Measurements from ENCODE around the gene ZNF345. TPM values are rescaled to one million over a fixed set of nuclear protein-coding genes. Genes with fewer than 3 reads are reported as not detected.

Gene ZNF345
- total RNA-seq, 1 donor from 2014 or later: 4.8 TPM

DNA sequence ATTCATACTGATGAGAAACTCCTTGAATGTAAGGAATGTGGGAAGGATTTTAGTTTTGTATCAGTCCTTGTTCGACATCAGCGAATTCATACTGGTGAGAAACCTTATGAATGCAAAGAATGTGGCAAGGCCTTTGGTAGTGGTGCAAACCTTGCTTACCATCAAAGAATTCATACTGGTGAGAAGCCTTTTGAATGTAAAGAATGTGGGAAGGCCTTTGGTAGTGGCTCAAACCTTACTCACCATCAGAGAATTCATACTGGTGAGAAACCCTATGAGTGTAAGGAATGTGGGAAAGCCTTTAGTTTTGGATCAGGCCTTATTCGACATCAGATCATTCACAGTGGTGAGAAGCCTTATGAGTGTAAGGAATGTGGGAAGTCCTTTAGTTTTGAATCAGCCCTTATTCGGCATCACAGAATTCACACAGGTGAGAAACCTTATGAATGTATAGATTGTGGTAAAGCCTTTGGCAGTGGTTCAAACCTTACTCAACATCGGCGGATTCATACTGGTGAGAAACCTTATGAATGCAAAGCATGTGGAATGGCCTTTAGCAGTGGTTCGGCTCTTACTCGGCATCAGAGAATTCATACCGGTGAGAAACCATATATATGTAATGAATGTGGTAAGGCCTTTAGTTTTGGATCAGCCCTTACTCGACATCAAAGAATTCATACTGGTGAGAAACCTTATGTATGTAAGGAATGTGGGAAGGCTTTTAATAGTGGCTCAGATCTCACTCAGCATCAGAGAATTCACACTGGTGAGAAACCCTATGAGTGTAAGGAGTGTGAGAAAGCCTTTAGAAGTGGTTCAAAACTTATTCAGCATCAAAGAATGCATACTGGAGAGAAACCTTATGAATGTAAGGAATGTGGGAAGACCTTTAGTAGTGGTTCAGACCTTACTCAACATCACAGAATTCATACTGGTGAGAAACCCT is 26.6 kb downstream of the ZNF345 start:
- no peaks in the 10 kb centered on the region for H3K79me2 ChIP-seq (ENCODE audit: insufficient read depth, low read length)
- peaks cover 62% of the 10 kb centered on the region for H3K36me3 Mint-ChIP-seq (ENCODE audit: low read depth, unreplicated experiment)
- no peak overlapping the region for H3K4me3 ChIP-seq (ENCODE audit: insufficient read depth, low read depth, low read length)
- H3K4me1 Mint-ChIP-seq (ENCODE audit: low read depth, unreplicated experiment): no peaks in the 10 kb centered on the region
- H3K27ac ChIP-seq (ENCODE audit: low read depth, low read length): no peak overlapping the region
- peaks cover 35% of the 10 kb centered on the region for H3K9me3 ChIP-seq (ENCODE audit: insufficient read depth, low read depth, low read length)
- H3K36me3 ChIP-seq (ENCODE audit: insufficient read depth, low read length): peaks cover 10% of the 10 kb centered on the region
- no peaks in the 10 kb centered on the region for H4K20me1 ChIP-seq (ENCODE audit: insufficient read depth, low read length)
- H3K9ac ChIP-seq (ENCODE audit: low read length): no peak overlapping the region
- no peak overlapping the region for H2AFZ ChIP-seq (ENCODE audit: low read depth, low read length)
- no peak for TF ChIP-seq EZH2 (IDR thresholded peaks at IDR 0.05; ENCODE audit: insufficient read depth, low read length)
- TF ChIP-seq, protein P1, sequence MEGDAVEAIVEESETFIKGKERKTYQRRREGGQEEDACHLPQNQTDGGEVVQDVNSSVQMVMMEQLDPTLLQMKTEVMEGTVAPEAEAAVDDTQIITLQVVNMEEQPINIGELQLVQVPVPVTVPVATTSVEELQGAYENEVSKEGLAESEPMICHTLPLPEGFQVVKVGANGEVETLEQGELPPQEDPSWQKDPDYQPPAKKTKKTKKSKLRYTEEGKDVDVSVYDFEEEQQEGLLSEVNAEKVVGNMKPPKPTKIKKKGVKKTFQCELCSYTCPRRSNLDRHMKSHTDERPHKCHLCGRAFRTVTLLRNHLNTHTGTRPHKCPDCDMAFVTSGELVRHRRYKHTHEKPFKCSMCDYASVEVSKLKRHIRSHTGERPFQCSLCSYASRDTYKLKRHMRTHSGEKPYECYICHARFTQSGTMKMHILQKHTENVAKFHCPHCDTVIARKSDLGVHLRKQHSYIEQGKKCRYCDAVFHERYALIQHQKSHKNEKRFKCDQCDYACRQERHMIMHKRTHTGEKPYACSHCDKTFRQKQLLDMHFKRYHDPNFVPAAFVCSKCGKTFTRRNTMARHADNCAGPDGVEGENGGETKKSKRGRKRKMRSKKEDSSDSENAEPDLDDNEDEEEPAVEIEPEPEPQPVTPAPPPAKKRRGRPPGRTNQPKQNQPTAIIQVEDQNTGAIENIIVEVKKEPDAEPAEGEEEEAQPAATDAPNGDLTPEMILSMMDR (IDR thresholded peaks at IDR 0.05; ENCODE audit: insufficient read depth, low read depth, low read length): no peak
- H3K4me2 ChIP-seq (ENCODE audit: low read length): no peak overlapping the region
- no peak for FAIRE-seq
- no peak overlapping the region for H3K4me3 Mint-ChIP-seq (ENCODE audit: unreplicated experiment)
- peaks cover 64% of the 10 kb centered on the region for H3K9me3 Mint-ChIP-seq (ENCODE audit: unreplicated experiment)
- H3K27ac Mint-ChIP-seq (ENCODE audit: unreplicated experiment): no peak overlapping the region
- H3K27me3 Mint-ChIP-seq (ENCODE audit: low read depth, unreplicated experiment): no peaks in the 10 kb centered on the region
- no peak for DNase-seq (ENCODE audit: low read depth)
- no peaks in the 10 kb centered on the region for H3K27me3 ChIP-seq (ENCODE audit: insufficient read depth, low read length)
- H3K4me1 ChIP-seq (ENCODE audit: insufficient read depth, low read length): no peaks in the 10 kb centered on the region

DNA sequence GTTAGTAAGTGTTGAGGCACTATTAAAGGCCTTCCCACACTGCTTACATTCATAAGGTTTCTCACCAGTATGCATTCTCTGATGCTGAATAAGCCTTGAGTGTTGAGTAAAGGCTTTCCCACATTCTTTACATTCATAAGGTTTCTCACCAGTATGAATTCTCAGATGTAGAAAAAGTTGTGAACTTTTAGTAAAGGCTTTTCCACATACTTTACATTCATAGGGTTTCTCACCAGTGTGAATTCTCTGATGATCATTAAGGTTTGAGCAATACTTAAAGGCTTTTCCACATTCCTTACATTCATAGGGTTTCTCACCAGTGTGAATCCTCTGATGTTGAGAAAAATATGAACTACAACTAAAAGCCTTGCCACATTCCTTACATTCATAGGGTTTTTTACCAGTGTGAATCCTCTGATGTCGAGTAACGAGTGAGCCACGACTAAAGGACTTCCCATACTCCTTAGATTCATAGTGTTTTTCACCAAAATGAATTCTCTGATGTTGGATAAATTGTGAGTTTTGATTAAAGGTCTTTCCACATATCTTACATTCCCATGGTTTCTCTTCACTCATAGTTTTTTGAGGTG is 41.2 kb downstream of the ZNF345 start:
- Histone ChIP-seq H3K4me2 (ENCODE audit: low read length) (no peak overlapping the region), H4K20me1 (ENCODE audit: insufficient read depth, low read length) (no peaks in the 10 kb centered on the region), H3K27ac (ENCODE audit: low read depth, low read length) (no peak overlapping the region), H3K79me2 (ENCODE audit: insufficient read depth, low read length) (no peaks in the 10 kb centered on the region), H3K36me3 (ENCODE audit: insufficient read depth, low read length) (peaks cover 20% of the 10 kb centered on the region), H3K9me3 (ENCODE audit: insufficient read depth, low read depth, low read length) (peaks cover 51% of the 10 kb centered on the region), H3K27me3 (ENCODE audit: insufficient read depth, low read length) (no peaks in the 10 kb centered on the region), H2AFZ (ENCODE audit: low read depth, low read length) (no peak overlapping the region), H3K4me1 (ENCODE audit: insufficient read depth, low read length) (no peaks in the 10 kb centered on the region), H3K4me3 (ENCODE audit: insufficient read depth, low read depth, low read length) (no peak overlapping the region), H3K9ac (ENCODE audit: low read length) (no peak overlapping the region)
- Mint-ChIP-seq H3K4me1 (ENCODE audit: low read depth, unreplicated experiment) (no peaks in the 10 kb centered on the region), H3K9me3 (ENCODE audit: unreplicated experiment) (peaks cover 72% of the 10 kb centered on the region), H3K36me3 (ENCODE audit: low read depth, unreplicated experiment) (peaks cover 67% of the 10 kb centered on the region), H3K4me3 (ENCODE audit: unreplicated experiment) (no peak overlapping the region), H3K27me3 (ENCODE audit: low read depth, unreplicated experiment) (no peaks in the 10 kb centered on the region), H3K27ac (ENCODE audit: unreplicated experiment) (no peak overlapping the region)
- FAIRE-seq (peak; percentile 32), DNase-seq (ENCODE audit: low read depth) (no peak)
- no peak for TF ChIP-seq EZH2 (IDR thresholded peaks at IDR 0.05; ENCODE audit: insufficient read depth, low read length)
- TF ChIP-seq, protein P1 (IDR thresholded peaks at IDR 0.05; ENCODE audit: insufficient read depth, low read depth, low read length): no peak
